Measurements from ENCODE around the gene VDR.

The VDR gene

GRCh38 chr12:47808050-47808449 lies 96.7 kb downstream of the VDR start:
- TF ChIP-seq CTCF (conservative IDR thresholded peaks at IDR 0.05; ENCODE audit: low read depth), result no peak
- POLR2A ChIA-PET (ENCODE audit: low non-redundant PET), result no interaction called here
- DNase-seq (ENCODE audit: low spot score), result no peak
- peak overlapping the region; percentile 99 for H3K27ac ChIP-seq
- CTCF ChIA-PET, result interaction anchor here (0.7 to 1.7 kb wide), 4 partner anchors 9 to 41 kb away, joined by 3 to 6 read pairs (median 4); no protein-coding TSS in a partner anchor

- ChIA-PET POLR2A (ENCODE audit: low non-redundant PET) (interaction anchor here (0.6 kb wide), 1 partner anchor 21 kb away, joined by 3 read pairs; no protein-coding TSS in a partner anchor), CTCF (interaction anchor here (0.6 to 1.7 kb wide), 3 partner anchors 10 to 40 kb away, joined by 3 to 6 read pairs (median 4); no protein-coding TSS in a partner anchor)
- H3K27ac ChIP-seq, result peak overlapping the region; percentile 99
- DNase-seq (ENCODE audit: low spot score), result no peak
- TF ChIP-seq CTCF (conservative IDR thresholded peaks at IDR 0.05; ENCODE audit: low read depth), result no peak
Observed at GRCh38 chr12:47807338-47807737, 97.5 kb downstream of the VDR start.

- TF ChIP-seq CTCF (conservative IDR thresholded peaks at IDR 0.05; ENCODE audit: low read depth), result no peak
- CTCF ChIA-PET, result interaction anchor here (1.0 kb wide), 1 partner anchor 32 kb away, joined by 6 read pairs; no protein-coding TSS in a partner anchor
- peak overlapping the region; percentile 99 for H3K27ac ChIP-seq
- POLR2A ChIA-PET (ENCODE audit: low non-redundant PET), result no interaction called here
- no peak for DNase-seq (ENCODE audit: low spot score)
Observed at GRCh38 chr12:47805417-47805816, 99.4 kb downstream of the VDR start.

- no peak for TF ChIP-seq CTCF (conservative IDR thresholded peaks at IDR 0.05; ENCODE audit: low read depth)
- ChIA-PET CTCF (interaction anchor here (1.2 kb wide), 1 partner anchor 60 kb away, joined by 3 read pairs; no protein-coding TSS in a partner anchor), POLR2A (ENCODE audit: low non-redundant PET) (interaction anchor here (0.6 kb wide), 1 partner anchor 85 kb away, joined by 3 read pairs; no protein-coding TSS in a partner anchor)
- DNase-seq (ENCODE audit: low spot score), result no peak
- peak overlapping the region; percentile 57 for H3K27ac ChIP-seq
Observed at GRCh38 chr12:47804171-47804570, 100.6 kb downstream of the VDR start.

GRCh38 chr12:47803191-47803875 lies 101.5 kb downstream of the VDR start:
- no peak for DNase-seq (ENCODE audit: low spot score)
- ChIA-PET CTCF (interaction anchor here (1.2 to 1.6 kb wide), 2 partner anchors 34 to 59 kb away, joined by 3 to 6 read pairs; no protein-coding TSS in a partner anchor), POLR2A (ENCODE audit: low non-redundant PET) (no interaction called here)
- H3K27ac ChIP-seq, result peak overlapping the region; percentile 57
- no peak for TF ChIP-seq CTCF (conservative IDR thresholded peaks at IDR 0.05; ENCODE audit: low read depth)

GRCh38 chr12:47802312-47802711 lies 102.5 kb downstream of the VDR start:
- POLR2A ChIA-PET (ENCODE audit: low non-redundant PET), result no interaction called here
- CTCF ChIA-PET, result interaction anchor here (1.2 to 1.6 kb wide), 2 partner anchors 12 to 35 kb away, joined by 4 to 6 read pairs; no protein-coding TSS in a partner anchor
- H3K27ac ChIP-seq, result peak overlapping the region; percentile 57
- no peak for DNase-seq (ENCODE audit: low spot score)
- TF ChIP-seq CTCF (conservative IDR thresholded peaks at IDR 0.05; ENCODE audit: low read depth), result no peak
